ENCODE data around the gene EBF3.

Gene EBF3

GRCh38 chr10:129831150-129831549 is 132.9 kb downstream of the EBF3 start:
- no peak for DNase-seq

- no peak for DNase-seq
Measured at GRCh38 chr10:129825826-129826225, 138.2 kb downstream of the EBF3 start.

GRCh38 chr10:129825221-129825620 is 138.9 kb downstream of the EBF3 start:
- DNase-seq: no peak

DNA sequence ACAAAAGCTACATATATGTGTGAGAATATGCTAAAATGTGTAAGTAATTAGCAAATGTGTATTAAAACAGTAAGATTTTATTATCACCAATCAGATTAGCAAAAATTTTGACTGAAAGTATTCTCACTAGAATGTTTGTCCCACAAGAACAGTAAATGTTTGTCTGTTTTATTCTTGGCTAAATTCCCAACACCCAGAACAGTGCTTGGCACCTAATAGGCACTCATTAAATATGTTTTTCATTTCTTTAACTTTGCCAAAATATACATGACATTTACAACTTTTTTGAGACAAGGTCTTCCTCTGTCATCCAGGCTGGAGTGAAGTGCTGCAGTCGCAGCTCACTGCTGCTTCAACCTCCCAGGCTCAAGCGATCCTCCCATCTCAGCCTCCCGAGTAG is 143.6 kb downstream of the EBF3 start:
- DNase-seq: no peak

GRCh38 chr10:129816656-129817045 is 147.4 kb downstream of the EBF3 start:
- DNase-seq: no peak

GRCh38 chr10:129815898-129816655 is 148.0 kb downstream of the EBF3 start:
- no peak for DNase-seq

- no peak for DNase-seq
Measured at GRCh38 chr10:129814681-129815646, 149.1 kb downstream of the EBF3 start.

- no peak for DNase-seq
Measured at GRCh38 chr10:129812398-129812797, 151.7 kb downstream of the EBF3 start.

GRCh38 chr10:129811208-129811607 is 152.9 kb downstream of the EBF3 start:
- DNase-seq: no peak

- no peak for DNase-seq
Measured at GRCh38 chr10:129809841-129810240, 154.2 kb downstream of the EBF3 start.

GRCh38 chr10:129809431-129809830 is 154.6 kb downstream of the EBF3 start:
- no peak for DNase-seq

- DNase-seq: no peak
Measured at GRCh38 chr10:129808092-129808983, 155.7 kb downstream of the EBF3 start.

DNA sequence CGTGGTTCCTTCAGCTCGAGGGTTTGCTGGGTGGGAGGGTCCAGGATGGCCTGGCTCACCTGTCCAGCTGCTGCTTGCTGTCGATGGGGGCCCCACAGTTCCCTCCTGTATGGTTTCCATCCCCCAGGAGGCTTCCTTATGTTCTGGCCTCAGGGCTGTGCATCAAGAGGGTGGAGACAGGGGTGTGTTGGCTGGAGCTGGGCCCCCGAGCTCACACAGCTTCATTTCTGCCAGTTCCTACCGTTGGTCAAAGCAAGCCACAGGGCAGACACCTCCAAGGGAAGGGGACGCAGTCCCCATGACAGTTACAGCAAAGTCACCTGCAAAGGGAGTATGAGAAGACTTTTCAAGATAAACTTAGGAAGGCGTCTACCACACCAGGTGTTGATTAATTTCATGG is 156.9 kb downstream of the EBF3 start:
- DNase-seq: no peak

DNA sequence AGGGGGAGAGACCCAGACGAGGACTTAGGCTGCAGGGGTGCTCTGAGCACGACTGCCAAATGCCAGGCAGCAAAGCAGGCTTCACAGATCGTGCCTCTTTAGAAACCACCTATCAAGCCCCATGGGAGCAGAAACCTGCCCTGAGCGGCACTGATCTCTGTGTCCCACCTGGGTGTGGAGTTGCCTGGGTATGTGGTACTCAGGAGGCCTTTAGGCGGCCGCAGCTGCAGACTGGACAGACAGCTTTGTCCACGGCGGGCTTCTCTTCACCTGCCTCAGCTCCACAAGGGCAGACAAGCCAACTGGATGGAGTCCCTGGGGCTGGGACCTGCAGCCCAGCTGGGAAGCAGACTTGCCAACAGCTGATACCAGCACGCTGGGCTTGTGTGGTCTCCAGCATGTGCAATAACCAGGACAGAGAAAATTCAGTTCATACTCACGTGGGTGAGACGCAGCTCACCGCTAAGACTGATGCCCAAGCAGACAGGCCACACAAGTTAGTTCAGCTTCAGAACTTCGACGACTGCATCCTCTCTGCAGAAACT is 163.2 kb downstream of the EBF3 start:
- no peak for DNase-seq

DNA sequence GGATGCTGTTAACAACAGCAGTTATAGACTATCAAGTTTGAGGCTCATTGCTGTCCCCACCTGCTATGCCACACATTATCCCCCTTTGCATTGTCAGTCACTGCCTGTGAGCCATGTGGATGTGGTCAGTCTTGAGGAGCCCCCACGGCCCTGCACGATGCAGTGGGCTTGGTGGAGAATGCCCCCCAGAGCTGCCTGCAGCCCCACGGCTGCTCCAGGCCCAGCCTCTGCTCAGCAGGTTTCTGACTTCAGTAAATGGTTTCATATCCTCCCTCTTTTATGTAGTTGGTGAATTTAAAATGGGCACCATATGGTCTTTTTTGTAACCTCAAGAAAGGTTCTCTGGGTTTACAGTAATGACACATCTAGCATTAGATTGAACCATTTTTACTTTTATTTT is 164.1 kb downstream of the EBF3 start:
- DNase-seq: no peak

DNA sequence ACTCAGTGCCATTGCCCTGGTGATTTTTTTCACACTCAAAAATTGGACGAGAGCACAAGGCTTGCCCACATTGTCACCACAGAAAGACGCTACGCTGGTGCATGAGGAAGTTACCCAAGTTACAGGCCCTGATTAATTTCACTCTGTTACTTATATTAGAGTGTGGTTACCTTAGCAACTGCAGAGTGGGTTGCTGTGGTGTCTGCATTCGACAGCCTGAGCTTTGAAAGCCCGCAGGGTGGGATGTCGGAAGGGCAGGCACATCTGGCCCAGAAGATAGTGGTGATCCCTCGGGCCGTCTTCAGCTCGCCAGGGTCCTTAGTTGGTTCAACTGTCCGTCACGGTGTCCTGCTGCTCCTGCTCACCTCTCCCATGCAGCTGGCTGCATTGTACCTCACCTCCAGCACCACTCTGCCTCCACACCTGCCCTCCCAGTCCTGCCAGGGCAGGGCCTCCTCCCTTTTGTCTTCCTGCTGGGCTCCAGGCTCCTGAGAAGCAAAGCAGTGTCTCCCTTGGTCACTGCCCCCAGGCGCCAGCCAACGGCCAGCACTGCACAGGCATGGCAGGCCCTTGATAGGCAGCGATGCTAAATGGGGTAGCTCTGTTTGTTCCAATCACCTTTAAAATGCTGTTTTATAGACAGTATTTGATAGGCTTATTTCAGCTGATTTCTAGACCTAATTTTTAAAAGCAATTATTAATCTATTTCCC is 167.2 kb downstream of the EBF3 start:
- no peak for DNase-seq

DNA sequence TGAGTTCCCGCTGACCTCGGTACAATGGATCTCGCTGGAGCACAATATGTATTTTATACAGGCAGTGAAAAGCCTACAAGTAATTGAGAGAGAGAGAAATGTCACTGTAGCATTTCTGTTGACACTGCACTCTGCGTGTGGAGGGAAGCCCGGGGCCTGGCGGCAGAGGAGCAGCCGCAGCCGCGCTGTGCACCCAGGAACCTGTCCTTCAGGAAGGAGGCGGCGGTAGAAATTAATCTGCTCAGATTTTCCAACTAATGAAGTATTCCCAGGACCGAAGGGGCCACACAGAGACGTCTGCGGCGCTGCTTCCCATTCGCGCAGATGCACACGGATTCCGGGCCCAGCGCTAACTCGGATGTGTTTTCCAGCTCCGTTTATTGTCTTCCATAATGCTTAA is 170.1 kb downstream of the EBF3 start:
- no peak for DNase-seq

GRCh38 chr10:129793479-129793878 is 170.6 kb downstream of the EBF3 start:
- DNase-seq: no peak

DNA sequence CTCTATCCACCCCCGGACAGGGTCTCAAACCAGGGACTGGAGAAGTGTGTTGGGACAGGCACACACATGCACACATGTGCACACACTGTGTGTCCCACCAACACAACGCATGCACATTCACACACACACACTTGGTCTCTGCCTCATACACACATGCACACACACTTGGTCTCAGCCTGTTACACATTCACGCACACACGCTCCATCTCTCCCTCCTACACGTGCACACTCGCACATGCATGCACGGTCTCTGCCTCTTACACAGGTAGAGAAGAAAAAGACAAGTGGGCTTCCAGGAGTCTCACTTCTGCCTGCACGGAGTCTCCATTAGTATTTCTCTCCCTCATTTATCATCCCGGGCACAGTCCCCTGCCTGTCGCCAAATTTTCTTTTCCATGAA is 171.2 kb downstream of the EBF3 start:
- DNase-seq: no peak

DNA sequence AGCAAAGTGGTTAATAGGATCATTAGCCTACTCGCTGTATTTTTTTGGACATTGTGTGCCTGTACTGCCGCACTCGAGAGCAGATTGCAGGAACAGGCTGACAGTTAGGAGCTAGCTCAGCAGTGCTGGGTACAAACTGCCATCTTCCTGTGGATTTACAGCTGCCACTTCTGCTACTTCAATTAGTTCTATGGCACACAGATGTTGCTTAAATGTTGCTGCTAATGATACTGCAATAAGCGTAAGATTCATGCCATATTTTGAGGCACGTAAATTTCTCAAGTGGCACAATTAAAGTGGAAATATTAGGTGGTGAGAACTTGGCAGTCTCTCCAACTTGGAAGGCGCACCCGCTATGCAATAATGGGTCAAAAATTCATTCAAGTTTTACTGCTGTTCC is 171.9 kb downstream of the EBF3 start:
- DNase-seq: no peak

- no peak for DNase-seq
Measured at GRCh38 chr10:129790715-129791446, 173.2 kb downstream of the EBF3 start.
